IMR-90 (cell line): Measurements from ENCODE around the gene RBFOX2. TPM values are rescaled to one million over a fixed set of nuclear protein-coding genes. Genes with fewer than 3 reads are reported as not detected.

ENCODE experiments used
- ATAC-seq: fragments of 200-7000 bp; cut with Tn5 transposase; 2 replicates; pipeline ENCODE4 v1.9.1; 2020; ENCODE audit warnings: low read depth, mild to moderate bottlenecking, moderate library complexity
- BruUV-seq: library from RNA; stranded (reverse); fragments of 400-500 nt; replicated peaks from 2 replicates; lab custom pipeline; 2021; lab: Mats Ljungman, UMichigan
- CTCF ChIA-PET: fragments of 300-600 bp; formaldehyde crosslinking; extraction: SDS; loops from one replicate; lab custom pipeline; 2021; ENCODE audit warnings: antibody characterized with exemption; lab: Yijun Ruan, JAX
- POLR2A ChIA-PET: fragments of 300-600 bp; sonication (Branson Sonifier 250); formaldehyde crosslinking; loops from one replicate; lab custom pipeline; 2022; ENCODE audit warnings: antibody characterized with exemption; ENCODE audit not compliant: unreplicated experiment; lab: Charles Lee
- DNase-seq: peaks from one replicate; pipeline ENCODE4 v3.0.0; 2013
- H2AFZ ChIP-seq: replicated peaks from 2 replicates; pipeline ENCODE3; 2013; ENCODE audit warnings: low read length, mild to moderate bottlenecking; ENCODE audit not compliant: poor library complexity
- H2AK5ac ChIP-seq: 2 replicates; pipeline ENCODE4 v1.6.1; 2013; ENCODE audit warnings: low read depth, low read length, inconsistent platforms
- H2AK9ac ChIP-seq: replicated peaks from 2 replicates; pipeline ENCODE3; 2013; ENCODE audit warnings: mild to moderate bottlenecking, low read depth, low read length, moderate library complexity; ENCODE audit not compliant: poor library complexity
- H2BK120ac ChIP-seq: 2 replicates; pipeline ENCODE4 v1.6.1; 2013; ENCODE audit warnings: low read depth, low read length, inconsistent platforms
- H2BK15ac ChIP-seq: 3 replicates; pipeline ENCODE4 v1.6.1; 2013; ENCODE audit warnings: low read depth, low read length, inconsistent platforms
- H2BK20ac ChIP-seq: 2 replicates; pipeline ENCODE4 v1.6.1; 2013; ENCODE audit warnings: low read depth, mild to moderate bottlenecking, inconsistent platforms, low read length, moderate library complexity
- H2BK5ac ChIP-seq: 2 replicates; pipeline ENCODE4 v1.6.1; 2013; ENCODE audit warnings: mild to moderate bottlenecking, low read depth, low read length, inconsistent platforms; ENCODE audit not compliant: poor library complexity, severe bottlenecking
- H3K14ac ChIP-seq: replicated peaks from 2 replicates; pipeline ENCODE4 v1.6.1; 2013; ENCODE audit warnings: low read depth, low read length, inconsistent platforms
- H3K18ac ChIP-seq: 2 replicates; pipeline ENCODE4 v1.6.1; 2013; ENCODE audit warnings: low read depth, low read length, control low read depth
- H3K23ac ChIP-seq: 2 replicates; pipeline ENCODE4 v1.6.1; 2013; ENCODE audit warnings: low read depth, low read length, inconsistent platforms
- H3K27ac ChIP-seq: 2 replicates; pipeline ENCODE4 v1.5.1; 2013; ENCODE audit warnings: mild to moderate bottlenecking, control low read depth, low read length; ENCODE audit not compliant: insufficient read depth
- H3K27me3 ChIP-seq: 2 replicates; pipeline ENCODE4 v1.6.1; 2013; ENCODE audit warnings: low read length; ENCODE audit not compliant: control insufficient read depth, insufficient read depth
- H3K36me3 ChIP-seq: 2 replicates; pipeline ENCODE4 v1.6.1; 2013; ENCODE audit warnings: low read length, mixed read lengths; ENCODE audit not compliant: control insufficient read depth, insufficient read depth
- H3K4ac ChIP-seq: 2 replicates; pipeline ENCODE4 v1.6.1; 2013; ENCODE audit warnings: low read depth, low read length, inconsistent platforms
- H3K4me1 ChIP-seq: 2 replicates; pipeline ENCODE4 v1.6.1; 2013; ENCODE audit warnings: low read length, mixed read lengths; ENCODE audit not compliant: control insufficient read depth, insufficient read depth
- H3K4me2 ChIP-seq: 2 replicates; pipeline ENCODE4 v1.6.1; 2013; ENCODE audit warnings: low read depth, mild to moderate bottlenecking, control low read depth, low read length, moderate library complexity
- H3K4me3 ChIP-seq: 2 replicates; pipeline ENCODE4 v1.5.1; 2013; ENCODE audit warnings: low read depth, mild to moderate bottlenecking, control low read depth, low read length, moderate library complexity; ENCODE audit not compliant: insufficient read depth
- H3K56ac ChIP-seq: 2 replicates; pipeline ENCODE4 v1.6.1; 2013; ENCODE audit warnings: low read length, inconsistent platforms; ENCODE audit not compliant: insufficient read depth; ENCODE audit errors: extremely low read depth
- H3K79me1 ChIP-seq, 2 experiments: 2 replicates each; pipeline ENCODE4 v1.6.1; 2013; ENCODE audit warnings: low read length in 2 of 2, inconsistent platforms in 1 of 2, low read depth in 1 of 2
- H3K9ac ChIP-seq: 2 replicates; pipeline ENCODE4 v1.6.1; 2013; ENCODE audit warnings: low read depth, low read length, control low read depth
- H3K9me1 ChIP-seq: 2 replicates; pipeline ENCODE4 v1.6.1; 2013; ENCODE audit warnings: low read length, inconsistent platforms; ENCODE audit not compliant: insufficient read depth
- H3K9me3 ChIP-seq: 2 replicates; pipeline ENCODE4 v1.6.1; 2013; ENCODE audit warnings: low read length; ENCODE audit not compliant: control insufficient read depth, insufficient read depth
- H4K20me1 ChIP-seq: 2 replicates; pipeline ENCODE4 v1.6.1; 2013; ENCODE audit warnings: low read length, inconsistent platforms; ENCODE audit not compliant: insufficient read depth
- H4K5ac ChIP-seq: 2 replicates; pipeline ENCODE4 v1.6.1; 2013; ENCODE audit warnings: mild to moderate bottlenecking, low read depth, low read length, control low read depth
- H4K8ac ChIP-seq, 2 experiments: 2 replicates each; pipeline ENCODE4 v1.6.1; 2013; ENCODE audit warnings: low read depth in 2 of 2, low read length in 2 of 2, control low read depth in 1 of 2, inconsistent platforms in 1 of 2
- H4K91ac ChIP-seq: 2 replicates; pipeline ENCODE4 v1.6.1; 2013; ENCODE audit warnings: low read depth, low read length, inconsistent platforms; ENCODE audit not compliant: insufficient read depth
- BHLHE40 ChIP-seq: fragments of 150-350 bp; IDR thresholded peaks from 2 replicates; pipeline ENCODE4 v1.6.1; 2016; ENCODE audit warnings: mild to moderate bottlenecking, low read depth, low read length
- CHD1 ChIP-seq: IDR thresholded peaks from 2 replicates; pipeline ENCODE4 v1.6.1; 2012; ENCODE audit warnings: low read depth, low read length, improper control_type of control experiment
- NFE2L2 ChIP-seq: fragments of 150-350 bp; IDR thresholded peaks from 2 replicates; pipeline ENCODE4 v1.6.1; 2016; ENCODE audit warnings: low read depth, mild to moderate bottlenecking, low read length
- POLR2A ChIP-seq: IDR thresholded peaks from 2 replicates; pipeline ENCODE4 v1.6.1; 2012; ENCODE audit warnings: mild to moderate bottlenecking, low read depth, low read length
- RAD21 ChIP-seq: IDR thresholded peaks from 2 replicates; pipeline ENCODE4 v1.6.1; 2012; ENCODE audit warnings: low read length, improper control_type of control experiment
- RCOR1 ChIP-seq: IDR thresholded peaks from 2 replicates; pipeline ENCODE4 v1.6.1; 2012; ENCODE audit warnings: mild to moderate bottlenecking, low read length, improper control_type of control experiment; ENCODE audit not compliant: insufficient replicate concordance
- RFX5 ChIP-seq: IDR thresholded peaks from 2 replicates; pipeline ENCODE4 v1.8.0; 2012; ENCODE audit warnings: low read depth, mild to moderate bottlenecking, low read length, moderate library complexity
- USF2 ChIP-seq: fragments of 150-350 bp; IDR thresholded peaks from 2 replicates; pipeline ENCODE4 v1.6.1; 2017; ENCODE audit warnings: mild to moderate bottlenecking, antibody characterized with exemption, low read length, low read depth
- WGBS, 2 experiments: methylation state at CpG; one replicate each; pipeline versions ENCODE4 v1.1.5 to v1.1.7; 2013; ENCODE audit warnings: missing lambda C conversion rate in 2 of 2; ENCODE audit not compliant: insufficient read length in 1 of 2; ENCODE audit errors: extremely low coverage in 2 of 2; 5-methylcytosine and 5-hydroxymethylcytosine counted together
- dilution Hi-C: fragments of 300-500 bp; cut with HindIII; formaldehyde crosslinking; loops from one replicate; pipeline ENCODE4 v1.14.3; 2018; ENCODE audit warnings: low sequenced_read_pairs; ENCODE audit not compliant: unreplicated experiment
- in situ Hi-C: fragments of 300-500 bp; cut with MboI; formaldehyde crosslinking; loops from 3 replicates; pipeline ENCODE4 v1.14.3; 2019; ENCODE audit warnings: low sequenced_read_pairs, inconsistent platforms, mixed read lengths
- intact Hi-C: fragments of 100-400 bp; cut with micrococcal nuclease; formaldehyde crosslinking; loops from 2 replicates; pipeline ENCODE4 v1.10.0; 2022
- polyA plus RNA-seq, 3 experiments: library from polyadenylated mRNA; depleted of rRNA; stranded (reverse); fragments of >200 nt; gene quantifications; 2 replicates each; pipeline ENCODE4 v1.2.3, GENCODE V29; 2012; ENCODE audit warnings: low replicate concordance in 1 of 3
- total RNA-seq: library from RNA; depleted of rRNA; stranded (reverse); fragments of >200 nt; gene quantifications from 2 replicates; pipeline ENCODE4 v1.2.3, GENCODE V29; 2012
- TF ChIP-seq, protein P1 (sequence below): fragments of 150-350 bp; IDR thresholded peaks from 2 replicates; pipeline ENCODE4 v1.6.1; 2016; ENCODE audit warnings: low read depth, mild to moderate bottlenecking, low read length, moderate library complexity, borderline replicate concordance

Gene RBFOX2
- total and polyA plus RNA-seq, 2 of the 4 experiments (the other 2 are of a cell fraction) = 146 to 178 TPM

DNA sequence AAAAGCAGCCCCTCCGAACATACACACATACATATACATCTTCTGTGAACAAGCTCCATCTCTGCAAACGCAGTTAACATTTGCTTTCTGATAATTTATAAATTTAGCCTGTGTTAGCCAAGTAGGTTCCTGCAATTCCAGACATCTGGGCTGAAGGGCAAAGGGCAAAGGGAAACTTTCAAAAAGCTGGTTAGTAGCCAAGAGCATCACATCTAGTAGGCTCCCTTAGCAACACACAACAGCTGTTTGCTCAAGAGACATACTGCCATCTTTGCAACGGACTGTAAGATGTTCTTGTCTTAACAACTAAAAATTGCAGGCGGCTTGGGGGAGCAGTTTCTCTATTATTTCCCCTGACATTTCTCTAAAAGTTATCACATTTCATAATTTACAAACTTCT, 134.9 kb downstream of the RBFOX2 start:
- intact Hi-C loops (loop anchor here (5.0 kb wide), 1 partner anchor 41 kb away; no protein-coding TSS in a partner anchor), in situ Hi-C loops (no loop called here), dilution Hi-C loops (no loop called here)
- H4K5ac ChIP-seq = no peak overlapping the region
- H2AK5ac ChIP-seq = no peak overlapping the region
- no peak overlapping the region for H3K14ac ChIP-seq
- H3K4me1 ChIP-seq = peaks cover 21% of the 10 kb centered on the region
- no peak overlapping the region for H3K27ac ChIP-seq
- H3K18ac ChIP-seq = no peak overlapping the region
- H2AK9ac ChIP-seq = no peak overlapping the region
- H2AFZ ChIP-seq = no peak overlapping the region
- H4K8ac ChIP-seq = no peak overlapping the region
- H3K36me3 ChIP-seq = no peaks in the 10 kb centered on the region
- DNase-seq (peak; percentile 43), ATAC-seq (no peak)
- ChIA-PET POLR2A (no interaction called here), CTCF (interaction anchor here (1.4 kb wide), 1 partner anchor 18 kb away, joined by 4 read pairs; no protein-coding TSS in a partner anchor)
- H4K91ac ChIP-seq = no peak overlapping the region
- BruUV-seq = no TSS peak
- no peak overlapping the region for H3K4me2 ChIP-seq
- no peak overlapping the region for H2BK20ac ChIP-seq
- no peak overlapping the region for H3K23ac ChIP-seq
- no peaks in the 10 kb centered on the region for H3K9me3 ChIP-seq
- WGBS, 2 experiments = no CpG with 5 or more reads among the region's 4 CpGs
- peaks cover 28% of the 10 kb centered on the region for H3K9me1 ChIP-seq
- no peak overlapping the region for H3K9ac ChIP-seq
- H2BK15ac ChIP-seq = no peak overlapping the region
- no peak overlapping the region for H2BK120ac ChIP-seq
- H3K27me3 ChIP-seq = no peaks in the 10 kb centered on the region
- no peak overlapping the region for H3K4me3 ChIP-seq
- H4K20me1 ChIP-seq = peaks cover 57% of the 10 kb centered on the region
- H2BK5ac ChIP-seq = no peak overlapping the region
- H3K79me1 ChIP-seq = peaks cover 52 to 88% of the 10 kb centered on the region in 2 experiments
- H3K56ac ChIP-seq = no peak overlapping the region
- H3K4ac ChIP-seq = no peak overlapping the region
- TF ChIP-seq, protein P1, sequence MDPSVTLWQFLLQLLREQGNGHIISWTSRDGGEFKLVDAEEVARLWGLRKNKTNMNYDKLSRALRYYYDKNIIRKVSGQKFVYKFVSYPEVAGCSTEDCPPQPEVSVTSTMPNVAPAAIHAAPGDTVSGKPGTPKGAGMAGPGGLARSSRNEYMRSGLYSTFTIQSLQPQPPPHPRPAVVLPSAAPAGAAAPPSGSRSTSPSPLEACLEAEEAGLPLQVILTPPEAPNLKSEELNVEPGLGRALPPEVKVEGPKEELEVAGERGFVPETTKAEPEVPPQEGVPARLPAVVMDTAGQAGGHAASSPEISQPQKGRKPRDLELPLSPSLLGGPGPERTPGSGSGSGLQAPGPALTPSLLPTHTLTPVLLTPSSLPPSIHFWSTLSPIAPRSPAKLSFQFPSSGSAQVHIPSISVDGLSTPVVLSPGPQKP = no peak
- TF ChIP-seq RFX5 = no peak
- no peak for TF ChIP-seq NFE2L2
- TF ChIP-seq RAD21 = no peak
- TF ChIP-seq USF2 = no peak
- TF ChIP-seq RCOR1 = no peak
- no peak for TF ChIP-seq BHLHE40
- no peak for TF ChIP-seq POLR2A
- no peak for TF ChIP-seq CHD1
